Activated CD8-positive, alpha-beta memory T cell treated with anti-CD3 and anti-CD28 coated beads, Interleukin-2, amount 50 U/mL, for 48 hours (primary cell): Measurements from ENCODE around the gene KRTAP21-1.
"Not testable (repeated sequence)": the region's sequence is repeated elsewhere in the genome, so short reads cannot be mapped to it uniquely, and the experiment has no call there.

ENCODE experiments used
- DNase-seq: peaks from one replicate; pipeline ENCODE4 v3.0.0-alpha.2; 2020

The KRTAP21-1 gene

GRCh38 chr21:30755328-30755727 is at the start of gene KRTAP21-1:
TSS of gene KRTAP21-1 (minus strand) at chr21:30755428. CDS start at chr21:30755378, 50 bp downstream.
- DNase-seq: not testable (repeated sequence)

- DNase-seq: no peak
These were observed 45.4 kb upstream of the KRTAP21-1 start for GRCh38 chr21:30800605-30801004.

DNA sequence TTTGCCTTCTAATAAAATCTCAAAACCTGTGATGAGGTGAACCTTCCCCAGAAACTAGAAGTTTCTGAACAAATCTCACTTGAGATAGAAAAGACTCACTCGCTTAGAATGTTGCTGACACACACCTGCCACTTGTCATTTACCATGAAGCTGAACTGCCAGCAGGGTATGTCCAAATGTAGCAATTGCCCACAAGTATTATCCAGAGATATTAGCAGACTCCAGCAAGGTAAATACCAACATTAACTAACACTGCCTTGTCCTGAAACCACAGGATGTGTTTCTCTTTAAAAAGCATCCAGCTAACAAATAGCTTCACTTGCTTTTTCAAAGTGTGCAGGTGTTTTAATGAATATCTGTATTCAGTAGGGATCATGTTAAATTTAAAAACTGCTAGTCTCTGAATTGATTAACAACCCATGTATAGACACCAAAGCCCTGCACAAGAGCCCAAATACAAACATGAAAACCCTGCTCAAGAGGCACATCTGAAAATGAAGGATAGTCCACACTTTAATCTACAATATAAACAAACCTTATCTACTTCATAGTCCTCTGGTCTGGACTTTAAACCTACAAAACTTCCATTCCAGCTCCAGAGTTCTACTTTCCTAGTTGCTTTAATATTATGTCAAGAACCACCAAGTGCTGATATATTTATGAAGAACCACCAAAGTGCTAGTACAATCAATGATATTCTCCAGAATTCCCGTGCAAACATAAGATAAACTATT is 38.5 kb upstream of the KRTAP21-1 start:
- no peak for DNase-seq

GRCh38 chr21:30779249-30779648 is 24.0 kb upstream of the KRTAP21-1 start:
- DNase-seq: no peak

- DNase-seq: no peak
These were observed 14.7 kb upstream of the KRTAP21-1 start for GRCh38 chr21:30769724-30770431.

DNA sequence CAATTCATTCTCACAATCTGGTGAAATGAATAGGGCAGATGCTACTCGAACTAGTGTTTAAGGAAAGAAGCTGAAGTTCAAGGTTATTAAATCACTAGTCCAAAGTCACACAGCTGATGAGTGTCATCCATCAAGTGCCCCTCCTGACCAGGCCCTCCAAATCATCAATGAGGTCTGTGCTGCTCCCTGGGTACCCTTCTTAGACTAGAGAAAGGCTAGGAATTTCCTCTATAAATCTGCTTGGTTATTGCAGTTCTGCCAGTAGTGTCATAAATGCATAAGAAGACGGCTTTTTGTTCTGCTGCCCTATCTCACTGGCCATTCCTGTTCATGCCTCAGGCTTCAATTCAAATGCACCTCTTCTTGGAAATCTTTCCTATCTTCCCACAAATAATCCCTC is 5.5 kb upstream of the KRTAP21-1 start:
- DNase-seq: no peak

GRCh38 chr21:30758306-30758705 is 3.1 kb upstream of the KRTAP21-1 start:
- no peak for DNase-seq

- no peak for DNase-seq
These were observed 8.1 kb downstream of the KRTAP21-1 start, which contains the start of gene KRTAP21-2 for GRCh38 chr21:30747159-30747558. TSS of gene KRTAP21-2 (minus strand) at chr21:30747259. CDS start at chr21:30747202, 57 bp downstream.

GRCh38 chr21:30740462-30740861 is 14.8 kb downstream of the KRTAP21-1 start:
- DNase-seq: no peak

DNA sequence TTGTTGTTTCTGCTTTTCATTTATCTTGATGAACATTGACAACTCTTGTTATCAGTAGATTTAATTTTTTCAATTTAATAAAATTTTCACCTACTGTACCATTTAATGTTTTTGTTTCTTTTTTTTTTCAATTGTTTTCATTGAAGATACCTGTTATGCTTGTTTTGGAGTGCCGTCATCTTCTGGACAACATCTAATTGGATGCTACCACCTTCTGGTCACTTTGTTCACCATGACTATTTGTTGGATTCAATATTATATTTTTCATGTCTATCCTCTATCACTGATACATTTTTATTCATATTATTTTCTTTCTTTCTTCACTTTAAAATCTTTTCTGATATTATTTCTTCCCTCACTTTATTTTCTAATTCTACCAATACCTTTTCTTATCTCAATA is 22.2 kb downstream of the KRTAP21-1 start:
- DNase-seq: no peak

GRCh38 chr21:30726726-30727125 is 28.5 kb downstream of the KRTAP21-1 start:
- no peak for DNase-seq

DNA sequence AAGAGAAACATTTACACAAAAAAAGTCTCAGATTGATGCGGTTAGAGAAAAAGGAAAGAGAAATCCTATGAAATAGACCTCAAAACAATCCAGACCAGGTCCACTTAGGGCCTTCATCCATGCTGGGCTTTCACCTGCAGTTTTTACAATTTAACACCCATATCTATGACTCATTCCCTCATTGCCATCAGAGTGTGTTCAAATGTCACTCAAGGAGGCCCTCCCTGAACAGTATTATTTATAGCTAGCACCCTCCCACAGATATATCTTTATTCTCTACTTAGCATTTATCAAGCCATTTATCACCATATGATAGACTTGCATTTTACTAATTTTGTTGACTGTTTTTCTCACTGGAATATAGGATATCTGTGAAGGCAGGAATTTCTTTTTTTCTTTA is 35.8 kb downstream of the KRTAP21-1 start:
- DNase-seq: no peak

- no peak for DNase-seq
These were observed 36.9 kb downstream of the KRTAP21-1 start, which contains the start of gene KRTAP21-3 for GRCh38 chr21:30718239-30718909. TSS of gene KRTAP21-3 (minus strand) at chr21:30718777. CDS start at chr21:30718759, 18 bp downstream.

- no peak for DNase-seq
These were observed 38.1 kb downstream of the KRTAP21-1 start for GRCh38 chr21:30717105-30717504.

DNA sequence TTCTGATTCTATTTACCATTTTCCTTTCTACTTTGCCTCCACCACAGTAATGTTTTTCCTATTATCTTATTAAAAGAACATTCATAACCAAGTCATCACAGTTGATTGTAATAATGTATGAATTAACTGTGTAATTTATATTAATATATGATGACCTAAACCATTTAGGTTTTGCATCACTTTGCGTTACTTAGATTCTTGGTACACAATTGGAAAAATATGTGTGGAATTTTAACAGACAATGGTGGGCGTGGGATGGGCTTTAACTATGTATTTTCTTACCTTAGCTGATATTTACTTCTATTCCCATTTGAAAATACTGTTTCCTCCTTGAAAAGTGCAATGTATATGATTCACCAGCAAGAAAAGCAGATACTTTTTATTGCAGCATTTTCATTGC is 40.3 kb downstream of the KRTAP21-1 start:
- DNase-seq: no peak

- DNase-seq: no peak
These were observed 40.8 kb downstream of the KRTAP21-1 start for GRCh38 chr21:30714456-30714855.

DNA sequence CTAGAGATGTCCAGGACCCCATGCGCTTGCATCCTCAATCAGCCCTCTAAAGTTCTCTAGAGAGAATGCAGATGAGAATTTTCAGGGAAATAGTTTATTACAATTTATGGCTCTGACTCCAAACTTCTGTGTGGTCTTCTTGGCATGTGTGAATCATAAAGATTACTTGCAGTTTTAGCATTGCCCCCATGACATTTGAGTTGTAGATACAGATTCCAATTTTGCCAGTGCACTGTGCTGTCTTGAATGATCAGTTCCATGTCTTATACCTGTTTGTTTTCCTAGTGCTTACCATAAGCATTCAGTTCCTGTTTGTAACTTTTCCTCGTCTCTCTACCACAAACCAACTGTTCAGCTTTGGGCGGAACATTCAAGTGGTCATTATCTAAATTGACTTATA is 41.5 kb downstream of the KRTAP21-1 start:
- no peak for DNase-seq

- no peak for DNase-seq
These were observed 44.7 kb downstream of the KRTAP21-1 start for GRCh38 chr21:30710499-30710898.

GRCh38 chr21:30707409-30707808 is 47.8 kb downstream of the KRTAP21-1 start:
- no peak for DNase-seq
